GM18508 (cell line): Measurements from ENCODE around the gene PGC.

Experiments
- ATAC-seq: cut with Tn5 transposase; IDR thresholded peaks from one replicate; pipeline ENCODE4 v1.9.1; 2021; ENCODE audit warnings: moderate number of reproducible peaks; ENCODE audit not compliant: insufficient read depth, unreplicated experiment

Gene PGC

GRCh38 chr6:41717392-41717736 is 29.8 kb downstream of the PGC start:
- ATAC-seq = no peak

- no peak for ATAC-seq
Measured at GRCh38 chr6:41716516-41717391, 30.4 kb downstream of the PGC start.

- no peak for ATAC-seq
Measured at GRCh38 chr6:41715795-41716515, 31.2 kb downstream of the PGC start.

- ATAC-seq = no peak
Measured at GRCh38 chr6:41714556-41715273, 32.5 kb downstream of the PGC start.

- no peak for ATAC-seq
Measured at GRCh38 chr6:41713650-41714291, 33.4 kb downstream of the PGC start.

- ATAC-seq = no peak
Measured at GRCh38 chr6:41713159-41713649, 34.0 kb downstream of the PGC start.

- ATAC-seq = no peak
Measured at GRCh38 chr6:41712651-41713103, 34.5 kb downstream of the PGC start.

GRCh38 chr6:41711323-41712038 is 35.7 kb downstream of the PGC start:
- ATAC-seq = no peak

- ATAC-seq = no peak
Measured at GRCh38 chr6:41709375-41709774, 37.8 kb downstream of the PGC start.

GRCh38 chr6:41708856-41709255 is 38.3 kb downstream of the PGC start:
- no peak for ATAC-seq

- ATAC-seq = no peak
Measured at GRCh38 chr6:41707565-41708200, 39.5 kb downstream of the PGC start.

- no peak for ATAC-seq
Measured at GRCh38 chr6:41706876-41707564, 40.2 kb downstream of the PGC start.

GRCh38 chr6:41705996-41706835 is 41.0 kb downstream of the PGC start:
- peak; percentile 57 for ATAC-seq

GRCh38 chr6:41705311-41705995 is 41.7 kb downstream of the PGC start:
- no peak for ATAC-seq

GRCh38 chr6:41704656-41705310 is 42.4 kb downstream of the PGC start:
- ATAC-seq = no peak

GRCh38 chr6:41704028-41704427 is 43.2 kb downstream of the PGC start:
- ATAC-seq = no peak
